ENCODE data around the gene IL1R2. TPM values are rescaled to one million over a fixed set of nuclear protein-coding genes. Genes with fewer than 3 reads are reported as not detected.

IL1R2 gene
- total and polyA plus RNA-seq, 2 donors from 2014 or later: 11.2 to 20.0 TPM

- Histone ChIP-seq H3K9me3 (ENCODE audit: control insufficient read depth in 2 of 3, insufficient read depth in 1 of 3, low read length in 3 of 3) (no peaks in the 10 kb centered on the region), H3K9ac (ENCODE audit: low read length in 3 of 3) (no peak overlapping the region), H3K27ac (ENCODE audit: low read depth in 2 of 2, low read length in 2 of 2) (no peak overlapping the region), H3K4me1 (ENCODE audit: control insufficient read depth in 2 of 3, insufficient read depth in 2 of 3, low read depth in 1 of 3, low read length in 3 of 3) (peaks cover 0 to 14% (median 14%) of the 10 kb centered on the region in 3 donors), H3K27me3 (ENCODE audit: control insufficient read depth, insufficient read depth, low read length) (no peaks in the 10 kb centered on the region), H3K4me3 (ENCODE audit: low read length in 3 of 3) (no peak overlapping the region), H3K36me3 (ENCODE audit: control insufficient read depth in 2 of 3, insufficient read depth in 3 of 3, low read length in 3 of 3) (no peaks in the 10 kb centered on the region)
- intact Hi-C loops (cut with DNase I): no loop called here
- DNase-seq: no peak
- no peak for TF ChIP-seq CTCF (IDR thresholded peaks at IDR 0.05; ENCODE audit: borderline replicate concordance, extremely low read depth, insufficient read depth)
- no peak for FAIRE-seq
Observed at GRCh38 chr2:102052365-102052764, 60.6 kb downstream of the IL1R2 start.

GRCh38 chr2:102053096-102053495 lies 61.3 kb downstream of the IL1R2 start:
- intact Hi-C loops (cut with DNase I): no loop called here
- Histone ChIP-seq H3K27ac (ENCODE audit: low read depth in 2 of 2, low read length in 2 of 2) (no peak overlapping the region), H3K9ac (ENCODE audit: low read length in 3 of 3) (no peak overlapping the region), H3K36me3 (ENCODE audit: control insufficient read depth in 2 of 3, insufficient read depth in 3 of 3, low read length in 3 of 3) (no peaks in the 10 kb centered on the region), H3K9me3 (ENCODE audit: control insufficient read depth in 2 of 3, insufficient read depth in 1 of 3, low read length in 3 of 3) (no peaks in the 10 kb centered on the region), H3K4me1 (ENCODE audit: control insufficient read depth in 2 of 3, insufficient read depth in 2 of 3, low read depth in 1 of 3, low read length in 3 of 3) (peaks cover 0 to 17% (median 14%) of the 10 kb centered on the region in 3 donors), H3K27me3 (ENCODE audit: control insufficient read depth, insufficient read depth, low read length) (no peaks in the 10 kb centered on the region), H3K4me3 (ENCODE audit: low read length in 3 of 3) (no peak overlapping the region)
- no peak for FAIRE-seq
- no peak for DNase-seq
- no peak for TF ChIP-seq CTCF (IDR thresholded peaks at IDR 0.05; ENCODE audit: borderline replicate concordance, extremely low read depth, insufficient read depth)

DNA sequence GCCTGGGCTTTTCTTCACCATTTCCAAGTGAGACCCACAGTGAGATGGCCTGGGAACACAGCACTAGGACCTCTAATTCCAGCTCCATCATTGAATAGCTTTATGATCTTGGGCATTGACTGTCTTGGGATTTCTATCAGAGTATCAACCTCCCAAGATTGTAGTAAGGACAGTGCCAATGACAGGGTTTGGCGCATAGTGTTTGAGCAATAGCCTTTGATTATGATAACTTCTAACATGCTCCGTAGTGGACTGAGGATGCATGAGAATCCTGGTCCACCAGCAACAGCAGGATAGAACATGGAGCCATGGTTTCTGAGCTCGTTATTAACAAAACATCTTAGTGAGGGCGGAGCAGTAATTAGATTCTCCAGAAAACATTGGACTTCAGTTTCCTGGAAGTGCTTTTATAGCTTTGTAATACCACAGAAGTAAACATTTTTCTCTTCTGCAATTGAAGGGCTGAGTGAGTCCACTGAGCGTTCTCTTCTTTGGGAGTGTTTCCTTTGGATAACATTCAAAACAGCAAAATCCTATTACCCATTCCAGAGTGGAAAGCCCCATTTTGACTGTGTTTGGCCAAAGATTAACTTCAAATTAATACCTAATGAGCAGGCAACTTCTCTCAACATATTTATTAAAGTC lies 63.7 kb downstream of the IL1R2 start:
- H3K27ac ChIP-seq (ENCODE audit: low read depth in 2 of 2, low read length in 2 of 2): peak overlapping the region; percentile 26 to 48
- no peaks in the 10 kb centered on the region for H3K27me3 ChIP-seq (ENCODE audit: control insufficient read depth, insufficient read depth, low read length)
- H3K4me1 ChIP-seq (ENCODE audit: control insufficient read depth in 2 of 3, insufficient read depth in 2 of 3, low read depth in 1 of 3, low read length in 3 of 3): peaks cover 0 to 4% (median 4%) of the 10 kb centered on the region in 3 donors
- H3K36me3 ChIP-seq (ENCODE audit: control insufficient read depth in 2 of 3, insufficient read depth in 3 of 3, low read length in 3 of 3): no peaks in the 10 kb centered on the region
- intact Hi-C loops (cut with DNase I): no loop called here
- DNase-seq: peak in 1 of 5 donors; percentile 75
- TF ChIP-seq CTCF (IDR thresholded peaks at IDR 0.05; ENCODE audit: borderline replicate concordance, extremely low read depth, insufficient read depth): no peak
- FAIRE-seq: no peak
- no peak overlapping the region for H3K9ac ChIP-seq (ENCODE audit: low read length in 3 of 3)
- no peak overlapping the region for H3K4me3 ChIP-seq (ENCODE audit: low read length in 3 of 3)
- H3K9me3 ChIP-seq (ENCODE audit: control insufficient read depth in 2 of 3, insufficient read depth in 1 of 3, low read length in 3 of 3): no peaks in the 10 kb centered on the region

Data from kidney (tissue), 14 donors.